Ovary (tissue), 3 donors: Measurements from ENCODE around the gene VIPAS39.

ENCODE experiments used
- CTCF ChIP-seq, 3 donors: fragments of 450-650 bp in 2 of 3; fragments of 200-600 bp in 1 of 3; IDR thresholded peaks; one replicate each; pipeline versions ENCODE4 v1.5.1 to v1.8.0; 2016 to 2022; ENCODE audit warnings: antibody characterized with exemption in 3 of 3, mild to moderate bottlenecking in 1 of 3
- EP300 ChIP-seq: sonication (generic); formaldehyde crosslinking; IDR thresholded peaks from one replicate; pipeline ENCODE4 v1.6.1; 2017; ENCODE audit warnings: antibody characterized with exemption
- donor health status: DM: no; HTN: no; CAD: no.

- no peak for TF ChIP-seq CTCF (IDR thresholded peaks at IDR 0.05)
- TF ChIP-seq EP300, result no peak
Observed at GRCh38 chr14:77498984-77499527, 41.7 kb upstream of the VIPAS39 start.
